SKM-1 (cell line): ENCODE measurements around the gene ZSWIM3.

ENCODE experiments used
- DNase-seq: peaks from one replicate; lab custom pipeline; 2025; ENCODE audit not compliant: unreplicated experiment; lab: John Stamatoyannopoulos, UW

ZSWIM3 gene

DNA sequence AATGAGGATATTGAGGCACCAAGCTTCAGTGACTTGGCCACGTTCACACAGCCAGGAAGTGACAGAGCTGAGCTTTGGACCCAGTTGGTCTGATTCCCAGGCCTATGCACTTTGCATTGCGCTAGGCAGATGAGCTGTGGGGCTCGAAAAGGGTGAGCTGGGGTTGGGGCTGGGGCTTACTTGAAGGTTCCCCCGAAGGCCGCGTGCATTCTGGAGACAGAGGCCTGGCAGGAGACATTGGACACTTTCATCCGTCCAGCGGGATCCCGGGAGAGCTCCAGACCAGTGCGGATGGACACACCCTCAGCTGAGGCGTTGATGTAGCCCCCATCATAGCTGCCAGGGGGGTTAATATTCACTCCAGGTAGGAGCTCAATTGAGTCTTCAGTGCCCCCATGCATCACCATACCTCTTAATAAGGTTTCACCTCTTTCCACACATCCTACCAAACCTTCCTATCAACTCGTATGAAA lies 52.0 kb downstream of the ZSWIM3 start:
- no peak for DNase-seq

DNA sequence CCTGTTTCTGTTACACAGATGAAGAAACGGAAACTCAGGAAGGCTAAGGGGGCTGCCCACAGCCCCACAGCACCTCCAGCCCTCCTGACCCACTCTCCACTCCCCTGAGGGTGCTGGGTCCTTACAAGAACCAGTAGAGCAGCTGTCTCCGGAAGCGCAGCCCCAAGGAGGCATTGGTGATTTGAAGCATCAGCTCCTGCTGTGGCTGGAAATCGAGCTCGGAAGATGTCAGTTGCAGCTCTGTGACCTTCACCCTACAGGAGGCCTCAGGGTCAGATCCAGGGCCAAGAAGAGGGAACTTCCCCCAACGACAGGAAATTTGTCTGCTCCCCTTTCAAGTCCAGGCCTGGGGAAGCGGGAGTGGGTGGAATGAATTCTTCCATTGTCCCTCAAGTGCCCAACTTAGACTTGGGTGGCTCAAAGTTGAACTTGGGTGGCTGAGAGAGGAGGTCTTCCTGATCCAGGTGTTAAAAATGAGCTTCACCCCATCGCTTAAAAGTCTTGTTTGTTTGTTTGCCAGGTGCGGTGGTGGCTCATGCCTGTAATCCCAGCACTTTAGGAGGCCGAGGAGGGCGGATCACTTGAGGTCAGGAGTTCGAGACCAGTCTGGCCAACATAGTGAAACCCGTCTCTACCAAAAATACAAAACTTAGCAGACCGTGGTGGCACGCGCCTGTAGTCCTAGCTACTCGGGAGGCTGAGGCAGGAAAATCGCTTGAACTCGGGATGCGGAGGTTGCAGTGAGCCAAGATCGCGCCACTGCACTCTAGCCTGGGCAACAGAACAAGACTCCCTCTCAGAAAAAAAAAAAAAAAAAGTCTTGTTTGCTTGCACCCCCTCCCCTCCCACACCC lies 52.6 kb downstream of the ZSWIM3 start:
- DNase-seq = no peak

GRCh38 chr20:45910670-45911485 lies 53.5 kb downstream of the ZSWIM3 start:
- peak; percentile 98 for DNase-seq

DNA sequence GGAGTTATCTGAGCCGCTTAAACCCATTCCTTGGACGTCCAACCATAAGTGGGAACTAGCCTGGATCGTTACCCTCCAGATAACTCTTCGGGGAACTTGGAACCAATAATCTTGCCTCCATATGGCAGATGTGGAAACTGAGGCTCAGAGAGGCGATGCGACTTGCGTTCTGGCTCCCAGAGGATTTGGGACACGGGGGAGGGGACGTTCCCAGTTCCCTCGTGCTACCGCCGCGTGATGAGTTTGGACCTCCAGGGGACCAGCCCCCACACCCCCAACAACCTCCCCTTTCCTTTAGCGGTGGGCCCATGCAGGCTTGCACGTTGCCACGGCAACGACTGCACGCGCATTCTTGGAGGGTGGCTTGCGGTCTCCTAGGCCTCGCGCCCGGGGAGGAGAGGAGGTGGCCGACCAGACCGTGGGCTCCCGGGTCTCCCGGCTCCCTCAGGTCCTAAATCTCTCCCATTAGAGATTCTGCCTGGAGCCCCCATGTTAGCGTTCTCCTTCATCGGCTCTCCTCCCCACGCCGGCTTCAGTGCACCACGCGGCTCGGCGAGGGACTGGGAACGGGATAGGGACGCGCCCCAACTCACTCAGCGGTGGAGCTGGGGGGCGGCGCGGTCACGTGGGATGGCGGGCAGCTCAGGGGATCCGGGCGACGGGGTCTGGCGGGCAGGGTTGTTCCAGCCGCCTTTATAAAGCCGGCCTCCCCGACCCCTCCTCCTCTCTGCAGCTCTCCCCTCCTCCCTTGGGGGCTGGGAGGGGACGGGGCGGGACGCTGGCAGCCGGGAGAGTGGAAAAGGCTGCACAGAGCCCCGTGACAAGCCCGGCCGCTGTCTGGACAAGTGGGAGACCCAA lies 54.3 kb downstream of the ZSWIM3 start, which contains the start of gene PLTP:
TSS of gene PLTP (minus strand) at position 670 of the 858 bp plus-strand sequence. CDS start 703 bp downstream, outside the sequence.
- no peak for DNase-seq

DNA sequence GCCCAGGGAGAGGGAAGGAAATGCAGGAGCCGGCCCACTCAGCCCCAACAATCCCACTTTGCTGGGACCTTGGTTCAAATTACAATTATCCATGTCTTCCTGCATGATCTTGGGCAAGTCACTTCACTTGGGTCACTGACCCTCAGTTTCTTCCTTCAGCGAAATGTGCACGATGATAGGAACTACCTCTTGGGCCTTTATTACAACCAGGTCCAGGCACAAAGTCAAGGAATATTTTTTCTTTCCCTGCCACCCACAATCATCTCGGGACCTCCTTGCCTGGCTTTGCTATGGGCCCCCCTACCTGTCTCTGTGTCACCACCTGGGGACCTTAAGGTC lies 54.9 kb downstream of the ZSWIM3 start:
- no peak for DNase-seq

DNA sequence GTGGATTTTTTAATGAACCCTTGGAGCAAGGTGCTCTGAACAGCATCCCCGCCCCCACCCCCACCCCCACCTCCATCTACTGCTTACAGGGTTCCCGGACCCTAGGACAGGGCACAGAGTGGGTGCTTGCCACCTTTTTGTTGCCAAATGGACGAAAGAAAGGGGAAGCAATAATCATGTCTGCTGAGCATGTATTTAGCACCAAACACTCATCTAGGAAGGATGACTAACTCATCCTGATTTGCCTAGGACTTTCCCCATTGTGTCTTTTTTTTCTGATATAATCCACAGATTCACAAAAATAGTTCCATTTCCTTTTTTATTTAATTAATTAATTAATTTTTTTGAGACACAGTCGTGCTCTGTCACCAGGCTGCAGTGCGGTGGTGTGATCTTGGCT lies 55.7 kb downstream of the ZSWIM3 start:
- no peak for DNase-seq

DNA sequence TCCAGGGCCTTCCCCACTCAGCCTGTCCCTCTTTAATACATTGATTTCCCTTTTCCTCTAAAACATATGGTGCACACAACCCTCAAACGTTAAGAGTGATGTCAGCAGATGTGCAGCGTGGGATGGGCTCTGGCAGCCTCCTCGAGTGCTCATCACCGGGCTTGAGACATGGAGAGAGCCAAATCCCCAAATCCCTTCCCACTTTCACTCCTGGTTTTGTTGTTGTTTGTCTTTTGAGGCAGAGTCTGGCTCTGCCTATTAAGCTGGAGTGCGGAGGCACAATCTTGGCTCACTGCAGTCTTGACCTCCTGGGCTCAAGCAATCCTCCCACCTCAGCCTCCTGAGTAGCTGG lies 60.4 kb downstream of the ZSWIM3 start:
- no peak for DNase-seq

- no peak for DNase-seq
Measured at GRCh38 chr20:45918182-45918737, 60.8 kb downstream of the ZSWIM3 start.

- no peak for DNase-seq
Measured at GRCh38 chr20:45918779-45919537, 61.5 kb downstream of the ZSWIM3 start.

- DNase-seq = no peak
Measured at GRCh38 chr20:45919542-45920399, 62.4 kb downstream of the ZSWIM3 start.

DNA sequence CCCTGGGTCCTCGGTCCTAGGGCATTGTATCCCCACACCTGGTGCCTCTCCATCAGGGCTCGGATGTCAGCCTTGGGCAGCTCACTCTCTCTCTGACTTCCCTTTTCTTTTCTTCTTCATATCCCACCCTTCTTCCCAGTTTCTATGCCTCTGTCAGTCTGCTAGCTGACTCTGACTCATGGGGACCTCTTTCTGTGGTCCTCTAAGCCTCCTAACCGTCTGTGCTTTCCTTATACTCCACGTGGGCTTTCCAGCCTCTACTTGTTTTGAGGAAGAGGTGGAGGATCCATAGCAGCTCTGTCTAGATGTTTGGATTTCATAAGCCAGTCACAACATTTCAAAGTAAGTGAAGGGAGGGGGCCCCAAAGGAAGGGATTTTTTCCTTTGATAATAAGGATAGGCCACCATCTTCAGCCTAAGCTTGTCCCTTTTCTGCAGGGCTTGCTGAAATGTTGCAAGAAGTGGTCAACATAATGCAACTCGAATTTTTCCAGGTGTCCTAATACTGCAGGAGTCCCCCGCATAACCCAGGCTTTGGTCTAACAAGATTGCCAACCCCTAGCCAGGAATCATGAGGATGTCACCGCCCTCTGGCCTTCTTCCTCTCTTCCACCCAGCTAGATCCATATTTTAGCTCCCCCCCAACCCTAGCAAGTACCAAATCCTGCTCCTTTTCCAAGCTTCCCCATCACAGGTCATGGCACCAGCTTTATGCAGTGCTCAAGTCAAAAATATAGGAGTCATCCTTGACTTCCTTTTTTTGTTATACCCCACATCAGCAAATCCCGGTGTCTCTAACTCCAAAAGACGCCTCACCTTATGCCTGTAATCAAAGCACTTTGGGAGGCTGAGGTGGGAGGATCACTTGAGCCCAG lies 63.3 kb downstream of the ZSWIM3 start:
- DNase-seq = no peak

DNA sequence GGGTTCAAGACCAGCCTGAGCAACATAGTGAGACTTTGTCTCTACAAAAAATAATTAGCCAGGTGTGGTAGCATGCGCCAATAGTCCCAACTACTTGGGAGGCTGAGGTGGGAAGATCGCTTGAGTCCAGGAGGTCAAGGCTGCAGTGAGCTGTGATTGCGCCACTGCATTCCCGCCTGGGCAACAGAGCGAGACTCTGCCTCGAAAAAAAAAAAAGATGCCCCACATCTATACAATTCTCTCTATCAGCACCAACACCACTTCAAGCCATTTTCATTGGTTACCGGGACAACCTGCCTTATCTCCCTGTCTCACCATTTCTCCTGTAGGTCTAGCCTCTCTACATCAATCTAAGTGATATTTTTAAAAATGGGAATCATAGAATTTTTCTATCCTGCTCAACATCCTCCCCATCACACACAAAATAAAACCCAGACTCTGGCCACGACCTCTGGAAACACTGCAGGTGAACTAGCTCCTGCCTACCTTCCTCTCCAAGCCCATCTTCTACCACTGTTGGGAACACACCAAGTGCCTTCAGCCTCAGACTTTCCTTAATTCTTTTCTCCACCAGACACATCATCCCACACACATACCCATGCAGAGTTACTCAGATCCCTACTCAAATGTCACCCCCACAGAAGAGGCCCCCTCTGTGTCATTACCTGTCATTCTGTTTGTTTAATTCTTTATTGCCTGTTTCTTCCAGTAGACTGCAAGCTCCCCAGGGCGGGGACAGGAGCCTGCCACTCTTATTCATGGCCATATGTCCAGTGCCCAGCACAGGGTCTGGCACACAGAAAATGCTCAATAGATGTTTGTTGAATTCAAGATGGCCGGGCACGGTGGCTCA lies 64.1 kb downstream of the ZSWIM3 start:
- DNase-seq = no peak

GRCh38 chr20:45924391-45925261 lies 67.2 kb downstream of the ZSWIM3 start:
- no peak for DNase-seq

DNA sequence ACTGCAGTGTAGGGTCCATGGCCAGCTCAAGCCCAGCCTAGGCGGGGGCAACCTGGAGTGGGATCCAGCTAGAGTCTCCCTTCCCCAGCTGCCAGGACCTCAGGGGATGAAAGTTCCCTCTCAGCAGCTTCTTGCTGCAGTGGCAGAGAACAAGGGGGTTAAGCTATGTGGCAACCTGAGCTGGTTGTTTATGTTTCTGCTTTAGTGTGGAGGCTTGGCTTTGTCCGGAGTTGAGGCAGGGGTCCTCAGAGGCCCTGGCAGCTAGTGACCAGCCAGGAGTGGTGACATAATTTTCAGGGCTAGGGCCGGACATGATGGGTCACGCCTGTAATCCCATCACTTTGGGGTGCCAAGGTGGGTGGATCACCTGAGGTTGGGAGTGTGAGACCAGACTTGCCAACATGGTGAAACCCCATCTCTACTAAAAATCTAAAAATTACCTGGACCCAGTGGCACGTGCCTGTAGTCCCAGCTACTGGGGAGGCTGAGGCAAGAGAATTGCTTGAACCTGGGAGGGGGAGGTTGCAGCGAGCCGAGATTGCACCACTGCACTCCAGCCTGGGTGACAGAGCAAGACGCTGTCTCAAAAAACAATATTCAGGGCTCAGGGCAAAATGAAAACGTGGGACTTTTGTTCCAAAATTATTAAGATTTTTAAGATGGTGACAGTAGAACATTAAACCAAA lies 68.5 kb downstream of the ZSWIM3 start:
- DNase-seq = no peak

GRCh38 chr20:45926731-45927070 lies 69.3 kb downstream of the ZSWIM3 start:
- DNase-seq = no peak
